ENCODE data around the gene MBTPS1. TPM values are rescaled to one million over a fixed set of nuclear protein-coding genes. Genes with fewer than 3 reads are reported as not detected.

The MBTPS1 gene
- total and polyA plus RNA-seq, 11 donors: 37.2 to 91.4 (median 67.7) TPM

DNA sequence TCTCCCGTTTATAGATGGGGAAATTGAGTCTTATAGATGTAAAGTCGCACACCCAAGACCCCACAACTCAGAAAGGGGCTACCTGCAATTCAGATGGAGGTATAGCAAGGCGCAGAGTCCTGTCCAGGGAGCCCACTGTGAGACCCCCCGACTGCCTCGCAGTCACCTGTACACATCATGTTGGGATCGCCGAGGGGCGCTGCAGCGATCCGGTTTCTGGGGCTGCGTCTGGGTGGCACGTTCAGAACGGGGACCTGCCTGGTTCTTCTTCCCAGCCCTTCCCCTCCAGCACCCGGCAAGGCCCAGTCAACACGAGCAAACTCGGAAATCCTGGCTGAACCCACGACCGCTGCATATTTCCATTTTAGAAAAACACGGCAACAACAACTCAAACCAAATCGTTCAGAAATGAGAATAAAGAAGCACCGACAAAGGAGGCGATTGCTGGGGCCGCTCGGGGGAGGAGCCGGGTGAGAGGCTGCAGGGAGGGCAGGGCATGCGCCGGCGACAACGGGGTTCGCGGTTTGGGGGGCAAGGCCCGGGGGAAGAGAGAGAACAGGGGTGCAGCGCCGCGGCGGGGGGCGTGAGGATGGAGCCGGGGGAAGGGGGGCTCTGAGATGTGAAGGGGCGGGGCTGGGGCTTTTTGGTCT lies 27.6 kb upstream of the MBTPS1 start:
- peak overlapping the region; percentile 50 to 96 (median 80) for H3K27ac ChIP-seq
- H3K9me3 ChIP-seq: no peaks in the 10 kb centered on the region
- peak overlapping the region; percentile 78 to 99 (median 94) for H3K4me3 ChIP-seq
- intact Hi-C loops (cut with DNase I): loop anchor here in 5 of 10 donors (2.0 to 10.0 kb wide), 5 partner anchors 38 to 62 kb away; partner anchors contain the start of gene TAF1C (in 3 of the 5)
- H3K4me1 ChIP-seq: peaks cover 0 to 27% (median 10%) of the 10 kb centered on the region in 12 donors
- no peaks in the 10 kb centered on the region for H3K36me3 ChIP-seq
- TF ChIP-seq, protein P1, sequence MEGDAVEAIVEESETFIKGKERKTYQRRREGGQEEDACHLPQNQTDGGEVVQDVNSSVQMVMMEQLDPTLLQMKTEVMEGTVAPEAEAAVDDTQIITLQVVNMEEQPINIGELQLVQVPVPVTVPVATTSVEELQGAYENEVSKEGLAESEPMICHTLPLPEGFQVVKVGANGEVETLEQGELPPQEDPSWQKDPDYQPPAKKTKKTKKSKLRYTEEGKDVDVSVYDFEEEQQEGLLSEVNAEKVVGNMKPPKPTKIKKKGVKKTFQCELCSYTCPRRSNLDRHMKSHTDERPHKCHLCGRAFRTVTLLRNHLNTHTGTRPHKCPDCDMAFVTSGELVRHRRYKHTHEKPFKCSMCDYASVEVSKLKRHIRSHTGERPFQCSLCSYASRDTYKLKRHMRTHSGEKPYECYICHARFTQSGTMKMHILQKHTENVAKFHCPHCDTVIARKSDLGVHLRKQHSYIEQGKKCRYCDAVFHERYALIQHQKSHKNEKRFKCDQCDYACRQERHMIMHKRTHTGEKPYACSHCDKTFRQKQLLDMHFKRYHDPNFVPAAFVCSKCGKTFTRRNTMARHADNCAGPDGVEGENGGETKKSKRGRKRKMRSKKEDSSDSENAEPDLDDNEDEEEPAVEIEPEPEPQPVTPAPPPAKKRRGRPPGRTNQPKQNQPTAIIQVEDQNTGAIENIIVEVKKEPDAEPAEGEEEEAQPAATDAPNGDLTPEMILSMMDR (IDR thresholded peaks at IDR 0.05): peak in 1 of 12 donors; percentile 7
- TF ChIP-seq POLR2A (IDR thresholded peaks at IDR 0.05): no peak
- WGBS, 4 donors: 0 to 2% (median 1%) methylated on average over 36 to 39 of the region's 39 CpGs
- DNase-seq: peak in 3 of 5 donors; percentile 26 to 69 (median 45)
- ATAC-seq: peak in 3 of 4 donors; percentile 27 to 44 (median 40)
- H3K27me3 ChIP-seq: no peaks in the 10 kb centered on the region

DNA sequence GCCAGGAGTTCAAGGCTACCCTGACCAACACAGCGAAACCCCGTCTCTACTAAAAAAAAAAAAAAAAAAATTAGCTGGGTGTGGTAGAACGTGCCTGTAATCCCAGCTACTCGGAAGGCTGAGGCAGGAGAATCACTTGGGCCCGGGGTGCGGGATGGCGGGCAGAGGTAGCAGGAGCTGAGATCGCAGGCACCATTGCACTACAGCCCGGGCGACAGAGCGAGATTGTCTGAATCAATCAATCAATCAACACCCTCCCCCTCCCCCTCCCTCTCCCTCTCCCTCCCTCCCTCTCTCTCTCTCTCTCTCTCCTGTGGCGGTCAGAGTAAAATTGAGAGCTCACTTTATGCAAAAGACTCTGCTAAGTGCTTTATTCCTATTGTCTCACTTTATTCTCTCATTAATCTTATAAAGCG lies 27.1 kb upstream of the MBTPS1 start:
- Histone ChIP-seq H3K4me1 (peaks cover 0 to 32% (median 11%) of the 10 kb centered on the region in 12 donors), H3K4me3 (peak overlapping the region; percentile 78 to 99 (median 94)), H3K27ac (peak overlapping the region in 4 of 12 donors; percentile 76 to 96 (median 84)), H3K9me3 (no peaks in the 10 kb centered on the region), H3K27me3 (no peaks in the 10 kb centered on the region), H3K36me3 (no peaks in the 10 kb centered on the region)
- 30 to 48% (median 39%) methylated on average over 13 of the region's 13 CpGs for WGBS, 4 donors
- TF ChIP-seq POLR2A (IDR thresholded peaks at IDR 0.05): no peak
- TF ChIP-seq, protein P1 (IDR thresholded peaks at IDR 0.05): no peak
- intact Hi-C loops (cut with DNase I): loop anchor here in 5 of 10 donors (2.0 to 10.0 kb wide), 5 partner anchors 39 to 61 kb away; partner anchors contain the start of gene TAF1C (in 3 of the 5)
- no peak for DNase-seq
- no peak for ATAC-seq

DNA sequence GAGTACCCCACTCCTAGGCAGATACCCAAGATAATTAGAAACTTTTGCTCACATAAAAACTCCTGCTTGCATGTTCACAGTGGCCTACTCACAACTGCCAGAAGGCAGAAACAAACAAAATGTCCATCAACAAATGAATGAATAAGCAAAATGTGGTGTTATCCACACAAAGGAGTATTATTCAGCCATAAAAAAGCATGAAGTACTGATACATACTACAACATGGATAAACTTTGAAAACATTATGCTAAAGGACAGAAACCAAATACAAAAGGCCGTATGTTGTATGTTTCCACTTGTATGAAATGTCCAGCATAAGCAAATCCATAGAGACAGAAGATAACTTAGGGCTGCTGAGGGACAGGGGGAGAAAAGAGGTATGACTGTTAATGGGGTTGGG lies 26.3 kb upstream of the MBTPS1 start:
- no peaks in the 10 kb centered on the region for H3K9me3 ChIP-seq
- no peaks in the 10 kb centered on the region for H3K36me3 ChIP-seq
- DNase-seq (no peak), ATAC-seq (no peak)
- no peak overlapping the region for H3K4me3 ChIP-seq
- WGBS, 4 donors: 94 to 100% (median 97%) methylated on average over 1 of the region's 1 CpG
- TF ChIP-seq POLR2A (IDR thresholded peaks at IDR 0.05): no peak
- TF ChIP-seq, protein P1 (IDR thresholded peaks at IDR 0.05): no peak
- H3K27me3 ChIP-seq: no peaks in the 10 kb centered on the region
- intact Hi-C loops (cut with DNase I): loop anchor here in 3 of 10 donors (5.0 to 10.0 kb wide), 4 partner anchors 39 to 61 kb away; partner anchors contain the start of gene TAF1C (in 1 of the 3)
- H3K27ac ChIP-seq: no peak overlapping the region
- peaks cover 0 to 35% (median 12%) of the 10 kb centered on the region in 12 donors for H3K4me1 ChIP-seq

DNA sequence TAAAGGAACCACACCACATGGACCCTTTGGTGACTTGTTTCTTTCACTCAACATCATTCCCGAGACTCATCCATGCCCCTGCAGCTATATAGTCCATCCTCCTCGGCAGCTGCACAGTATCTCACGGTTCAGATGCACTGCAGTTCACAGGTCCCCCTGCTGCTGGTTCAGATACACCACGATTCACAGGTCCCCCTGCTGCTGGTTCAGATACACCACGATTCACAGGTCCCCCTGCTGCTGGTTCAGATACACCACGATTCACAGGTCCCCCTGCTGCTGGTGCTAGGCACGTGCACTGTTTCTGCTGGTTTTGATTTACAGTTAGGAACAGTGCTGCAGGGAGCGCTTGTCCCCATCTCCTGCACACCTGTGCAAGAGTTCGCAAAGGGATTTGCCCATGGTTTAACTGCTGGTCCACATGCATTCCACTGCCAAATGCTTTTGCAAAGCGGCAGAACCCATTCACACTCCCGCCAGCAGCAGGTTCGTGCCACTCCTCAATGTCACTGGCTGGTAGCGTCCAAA lies 24.5 kb upstream of the MBTPS1 start:
- peaks cover 0 to 46% (median 13%) of the 10 kb centered on the region in 12 donors for H3K4me1 ChIP-seq
- no peak for DNase-seq
- no peak overlapping the region for H3K4me3 ChIP-seq
- no peak for ATAC-seq
- no peaks in the 10 kb centered on the region for H3K36me3 ChIP-seq
- no peaks in the 10 kb centered on the region for H3K27me3 ChIP-seq
- no peak for TF ChIP-seq POLR2A (IDR thresholded peaks at IDR 0.05)
- H3K27ac ChIP-seq: no peak overlapping the region
- 52 to 82% (median 61%) methylated on average over 13 of the region's 13 CpGs for WGBS, 4 donors
- intact Hi-C loops (cut with DNase I): loop anchor here in 3 of 10 donors (5.0 to 10.0 kb wide), 4 partner anchors 41 to 59 kb away; partner anchors contain the start of gene TAF1C (in 1 of the 3)
- H3K9me3 ChIP-seq: no peaks in the 10 kb centered on the region

All from heart left ventricle (tissue), 16 donors.